Glomerular endothelial cell (primary cell): ENCODE measurements around the gene UGT2B17. TPM values are rescaled to one million over a fixed set of nuclear protein-coding genes. Genes with fewer than 3 reads are reported as not detected.
"Not testable (repeated sequence)": the region's sequence is repeated elsewhere in the genome, so short reads cannot be mapped to it uniquely, and the experiment has no call there.

Source experiments
- DNase-seq: peaks from one replicate; pipeline ENCODE4 v3.0.0-alpha.2; 2011; ENCODE audit warnings: low read depth, low spot score; ENCODE audit errors: extremely low read depth
- total RNA-seq: library from RNA; depleted of rRNA; stranded (reverse); fragments of >200 nt; gene quantifications from 2 replicates; pipeline ENCODE4 v1.2.3, GENCODE V29; 2015

The UGT2B17 gene
- total RNA-seq, 1 donor from 2014 or later, result not detected

DNA sequence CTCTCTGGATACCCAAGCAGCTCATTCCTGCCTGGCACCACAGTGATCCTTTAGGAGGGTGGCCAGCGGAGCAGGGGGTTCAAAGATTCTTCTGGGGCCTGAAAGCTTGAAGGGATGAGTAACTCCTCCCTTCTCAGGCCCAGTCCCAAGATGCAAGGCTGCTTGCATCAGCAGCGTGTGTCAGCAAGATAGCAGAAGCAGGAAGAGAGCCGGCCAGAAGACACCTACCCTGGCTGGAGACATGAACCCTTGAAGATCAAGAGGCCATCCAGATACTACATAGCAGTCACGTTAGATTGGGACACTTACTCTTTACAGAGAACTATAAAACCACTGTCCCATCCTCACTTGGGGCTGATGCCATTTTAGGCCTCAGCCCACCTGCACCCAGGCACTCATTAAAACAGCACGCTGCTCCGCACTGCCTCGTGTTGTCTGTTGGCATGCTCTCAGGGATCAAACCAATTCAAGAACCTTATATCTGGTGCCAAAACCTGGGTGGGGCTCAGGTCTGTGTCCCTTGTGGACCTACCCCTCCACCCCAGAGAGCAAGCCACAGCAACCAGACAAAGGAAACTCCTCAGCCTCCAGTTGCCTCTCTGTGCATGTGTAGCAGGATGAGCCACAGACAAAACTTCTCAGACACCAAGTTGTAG is 6.5 kb downstream of the UGT2B17 start:
- DNase-seq, result no peak

GRCh38 chr4:68569036-68569435 is 7.1 kb downstream of the UGT2B17 start:
- not testable (repeated sequence) for DNase-seq

- DNase-seq, result not testable (repeated sequence)
Measured at GRCh38 chr4:68568535-68568934, 7.6 kb downstream of the UGT2B17 start.

GRCh38 chr4:68566364-68566763 is 9.8 kb downstream of the UGT2B17 start:
- DNase-seq, result not testable (repeated sequence)

- not testable (repeated sequence) for DNase-seq
Measured at GRCh38 chr4:68565082-68565481, 11.0 kb downstream of the UGT2B17 start.

GRCh38 chr4:68560364-68561070 is 15.6 kb downstream of the UGT2B17 start:
- not testable (repeated sequence) for DNase-seq

GRCh38 chr4:68553830-68554229 is 22.3 kb downstream of the UGT2B17 start:
- DNase-seq, result not testable (repeated sequence)

DNA sequence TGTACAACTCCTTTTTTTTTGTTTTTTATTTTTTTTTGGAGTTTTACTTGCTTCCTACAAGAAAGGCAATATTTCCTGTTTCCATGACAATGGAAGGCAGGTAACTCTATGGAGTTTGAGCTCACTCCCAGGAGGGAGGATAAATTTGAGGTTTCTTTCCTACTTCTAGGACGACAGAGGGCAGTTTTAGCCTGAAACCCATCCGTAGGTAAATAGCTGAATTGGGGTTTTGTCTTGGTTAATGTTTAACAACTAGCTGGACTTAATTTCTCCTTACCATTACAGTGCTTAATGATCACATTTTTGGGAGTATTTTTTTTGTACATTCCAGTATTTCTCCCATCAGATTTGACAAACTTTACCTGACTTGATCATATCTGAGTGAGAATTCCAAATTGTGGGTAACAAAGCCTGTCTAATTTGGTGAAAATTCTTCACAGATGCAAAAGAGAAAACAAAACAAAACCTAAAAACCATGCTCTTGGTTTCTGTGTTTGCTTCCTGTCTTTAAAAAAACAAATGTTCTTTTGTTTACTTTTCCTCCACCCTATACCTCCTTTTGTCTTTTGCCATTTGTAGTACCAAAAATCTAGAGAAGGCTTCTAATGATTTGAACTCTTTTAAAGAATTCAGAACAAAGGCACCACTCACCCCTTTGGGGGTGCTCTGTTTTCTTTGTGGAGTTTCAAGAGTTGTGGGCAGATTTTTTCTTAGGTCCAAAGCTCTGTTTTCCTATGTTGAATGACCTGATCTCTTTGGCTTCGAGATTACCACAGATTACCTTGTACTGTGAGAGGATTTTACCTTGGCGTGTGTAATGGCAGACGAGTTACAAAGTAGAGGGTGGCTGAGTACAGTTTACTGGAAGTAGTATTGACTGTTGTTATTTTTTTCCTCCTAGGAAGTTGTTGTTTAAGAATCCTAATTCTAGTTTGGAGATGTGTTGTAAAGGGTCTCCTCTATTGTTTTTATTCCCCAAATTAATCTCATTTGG is 23.0 kb downstream of the UGT2B17 start:
- not testable (repeated sequence) for DNase-seq

DNA sequence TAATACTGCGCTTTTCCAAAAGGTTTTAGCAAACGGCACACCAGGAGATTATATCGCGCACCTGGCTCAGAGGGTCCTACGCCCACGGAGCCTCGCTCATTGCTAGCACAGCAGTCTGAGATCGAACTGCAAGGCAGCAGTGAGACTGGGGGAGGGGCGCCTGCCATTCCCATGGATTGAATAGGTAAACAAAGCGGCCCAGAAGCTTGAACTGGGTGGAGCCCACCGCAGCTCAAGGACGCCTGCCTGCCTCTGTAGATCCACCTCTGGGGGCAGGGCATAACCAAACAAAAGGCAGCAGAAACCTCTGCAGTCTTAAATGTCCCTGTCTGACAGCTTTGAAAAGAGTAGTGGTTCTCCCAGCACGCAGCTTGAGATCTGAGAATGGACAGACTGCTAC is 33.4 kb downstream of the UGT2B17 start:
- not testable (repeated sequence) for DNase-seq

- no peak for DNase-seq
Measured at GRCh38 chr4:68536375-68536774, 39.7 kb downstream of the UGT2B17 start.

DNA sequence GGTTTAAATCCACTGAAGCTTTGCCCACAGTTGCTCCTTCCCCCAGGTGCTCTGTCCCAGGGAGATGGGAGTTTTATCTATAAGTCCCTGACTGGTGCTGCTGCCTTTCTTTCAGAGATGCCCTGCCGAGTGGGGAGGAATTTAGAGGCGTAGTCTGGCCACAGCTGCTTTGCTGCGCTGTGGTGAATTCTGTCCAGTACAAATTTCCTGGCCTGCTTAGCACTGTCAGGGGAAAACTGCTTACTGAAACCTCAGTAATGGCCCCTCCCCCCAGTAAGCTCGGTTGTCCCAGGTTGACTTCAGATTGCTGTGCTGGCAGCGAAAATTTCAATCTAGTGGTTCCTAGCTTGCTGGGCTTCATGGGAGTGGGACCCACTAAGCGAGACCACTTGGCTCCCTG is 40.1 kb downstream of the UGT2B17 start:
- no peak for DNase-seq

- not testable (repeated sequence) for DNase-seq
Measured at GRCh38 chr4:68522232-68522631, 53.9 kb downstream of the UGT2B17 start.

GRCh38 chr4:68520985-68521384 is 55.1 kb downstream of the UGT2B17 start:
- DNase-seq, result no peak

GRCh38 chr4:68518889-68519288 is 57.2 kb downstream of the UGT2B17 start:
- DNase-seq, result no peak

DNA sequence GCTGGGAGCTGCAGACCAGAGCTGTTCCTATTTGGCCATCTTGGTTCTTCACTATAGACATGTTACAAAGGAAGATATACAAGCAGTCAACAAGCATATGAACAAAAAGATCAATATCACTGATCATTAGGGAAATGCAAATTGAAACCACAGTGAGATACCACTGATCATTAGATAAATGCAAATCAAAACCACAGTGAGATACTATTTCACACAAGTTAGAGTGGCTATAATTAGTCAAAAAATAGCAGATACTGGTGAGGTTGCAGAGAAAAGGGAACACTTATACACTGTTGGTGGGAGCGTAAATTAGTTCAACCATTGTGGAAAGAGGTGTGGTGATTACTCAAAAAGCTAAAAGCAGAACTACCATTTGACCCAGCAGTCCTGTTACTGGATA is 70.7 kb downstream of the UGT2B17 start:
- not testable (repeated sequence) for DNase-seq

- DNase-seq, result not testable (repeated sequence)
Measured at GRCh38 chr4:68504836-68505235, 71.3 kb downstream of the UGT2B17 start.

DNA sequence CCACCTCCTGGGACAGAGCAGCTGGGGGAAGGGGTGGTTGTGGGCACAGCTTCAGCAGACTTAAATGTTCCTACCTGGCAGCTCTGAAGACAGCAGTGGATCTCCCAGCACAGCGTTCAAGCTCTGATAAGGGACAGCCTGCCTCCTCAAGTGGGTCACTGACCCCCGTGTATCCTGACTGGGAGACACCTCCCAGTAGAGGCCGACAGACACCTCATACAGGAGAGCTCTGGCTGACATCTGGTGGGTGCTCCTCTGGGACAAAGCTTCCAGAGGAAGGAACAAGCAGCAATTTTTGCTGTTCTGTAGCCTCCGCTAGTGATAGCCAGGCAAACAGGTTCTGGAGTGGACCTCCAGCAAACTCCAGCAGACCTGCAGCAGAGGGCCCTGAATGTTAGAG is 72.7 kb downstream of the UGT2B17 start:
- DNase-seq, result not testable (repeated sequence)

- no peak for DNase-seq
Measured at GRCh38 chr4:68499021-68499420, 77.1 kb downstream of the UGT2B17 start.

DNA sequence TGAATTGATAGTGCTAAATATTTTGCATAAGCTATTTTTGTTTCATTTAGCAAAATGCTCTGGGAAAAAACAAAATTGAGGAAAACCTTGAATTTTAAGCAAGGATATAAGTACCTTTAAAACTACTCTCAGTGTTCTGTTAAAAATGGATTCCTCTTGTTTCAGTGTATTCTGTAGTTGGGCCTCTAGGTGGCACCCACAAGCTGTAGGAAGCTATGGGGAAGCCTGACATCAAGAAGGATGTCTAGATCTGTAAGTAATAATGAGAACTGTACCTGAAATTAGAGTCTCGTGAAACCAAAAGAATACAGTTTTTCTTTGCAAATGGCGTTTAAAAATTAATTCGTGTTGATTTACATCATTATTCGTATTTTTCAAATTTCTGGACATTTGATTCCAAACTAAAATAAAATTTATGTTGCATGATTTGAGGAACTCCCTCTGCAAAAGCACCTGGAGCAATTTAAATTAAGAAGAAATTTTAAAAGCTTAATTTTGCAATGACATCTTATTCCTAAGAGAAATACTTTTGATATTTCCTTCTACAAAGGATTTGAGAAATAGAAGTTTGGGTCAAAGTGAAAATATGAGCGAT is 77.6 kb downstream of the UGT2B17 start:
- DNase-seq, result peak; percentile 23

- DNase-seq, result no peak
Measured at GRCh38 chr4:68494688-68495087, 81.4 kb downstream of the UGT2B17 start.
